ENCODE measurements around the gene MFSD6L. TPM values are rescaled to one million over a fixed set of nuclear protein-coding genes. Genes with fewer than 3 reads are reported as not detected.
"Not testable (repeated sequence)": the region's sequence is repeated elsewhere in the genome, so short reads cannot be mapped to it uniquely, and the experiment has no call there.

Gene MFSD6L
- total RNA-seq, 1 donor from 2014 or later: under 0.01 TPM

DNA sequence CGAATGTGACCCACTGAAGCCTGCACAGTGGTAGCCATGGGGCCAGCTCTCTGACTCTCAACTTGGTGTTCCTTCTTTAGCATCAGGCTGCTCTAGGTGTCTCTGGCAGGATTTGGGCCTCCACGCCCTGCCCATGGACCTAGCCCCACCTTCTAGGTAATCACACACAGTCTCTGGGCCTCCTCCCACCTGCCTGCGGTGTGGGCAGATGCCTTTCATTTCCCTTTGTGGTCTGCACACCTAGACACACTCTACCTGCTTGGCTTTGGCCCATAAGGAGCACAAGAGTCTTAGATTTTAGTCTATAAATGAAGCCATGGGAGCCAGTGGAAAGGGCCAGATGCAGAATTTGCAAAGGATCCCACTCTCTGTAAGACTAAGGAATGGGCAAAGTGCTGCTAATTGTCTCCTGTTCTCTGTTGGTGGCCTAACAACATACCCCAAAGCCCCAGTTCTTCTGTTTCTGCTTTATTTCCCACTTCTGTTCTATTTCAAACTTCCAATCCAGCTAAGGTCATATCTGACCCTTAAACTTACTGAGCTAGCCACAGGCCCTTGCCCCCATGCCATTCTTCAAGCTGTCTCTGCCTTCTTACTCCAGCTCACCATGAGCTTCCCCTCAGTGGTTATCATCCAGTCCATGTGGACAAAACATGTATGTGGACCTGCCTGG, 7.2 kb upstream of the MFSD6L start:
- H3K9ac ChIP-seq (ENCODE audit: low read depth in 1 of 3, low read length in 3 of 3): no peak overlapping the region

DNA sequence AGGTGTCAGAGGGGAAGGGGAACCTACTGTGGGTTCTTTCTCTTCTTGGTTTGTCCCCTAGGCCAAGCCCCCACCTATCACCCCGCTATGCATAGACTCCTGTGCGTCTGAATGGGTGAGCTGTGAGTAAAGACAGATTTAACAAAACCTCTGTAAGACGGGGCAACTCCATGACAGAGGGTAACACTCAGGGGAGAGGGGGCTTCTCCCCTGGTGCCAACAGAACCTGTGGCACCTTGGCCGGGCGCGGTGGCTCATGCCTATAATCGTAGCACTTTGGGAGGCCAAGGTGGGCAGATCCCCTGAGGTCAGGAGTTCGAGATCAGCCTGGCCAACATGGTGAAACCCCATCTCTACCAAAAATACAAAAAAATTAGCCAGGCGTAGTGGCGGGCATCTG, 6.2 kb upstream of the MFSD6L start:
- H3K9me3 ChIP-seq (ENCODE audit: control insufficient read depth in 3 of 3, low read length in 3 of 3); H3K27me3 ChIP-seq (ENCODE audit: control insufficient read depth in 3 of 3, insufficient read depth in 3 of 3, low read length in 3 of 3); H3K4me3 ChIP-seq (ENCODE audit: low read length in 3 of 3); H3K27ac ChIP-seq (ENCODE audit: low read depth, low read length); H3K36me3 ChIP-seq (ENCODE audit: control insufficient read depth in 3 of 3, insufficient read depth in 3 of 3, low read length in 3 of 3); H3K9ac ChIP-seq (ENCODE audit: low read depth in 1 of 3, low read length in 3 of 3); H3K4me1 ChIP-seq (ENCODE audit: control insufficient read depth in 3 of 3, insufficient read depth in 3 of 3, low read length in 3 of 3): not testable (repeated sequence)

More for the DNA sequence above, 7.2 kb upstream of the MFSD6L start:
- Histone ChIP-seq H3K4me3 (ENCODE audit: low read length in 3 of 3) (no peak overlapping the region), H3K4me1 (ENCODE audit: control insufficient read depth in 3 of 3, insufficient read depth in 3 of 3, low read length in 3 of 3) (peaks cover 0 to 2% (median 0%) of the 10 kb centered on the region in 3 donors), H3K36me3 (ENCODE audit: control insufficient read depth in 3 of 3, insufficient read depth in 3 of 3, low read length in 3 of 3) (no peaks in the 10 kb centered on the region), H3K27me3 (ENCODE audit: control insufficient read depth in 3 of 3, insufficient read depth in 3 of 3, low read length in 3 of 3) (peaks cover 1 to 4% (median 2%) of the 10 kb centered on the region in 3 donors), H3K9me3 (ENCODE audit: control insufficient read depth in 3 of 3, low read length in 3 of 3) (peaks cover 0 to 3% (median 0%) of the 10 kb centered on the region in 3 donors), H3K27ac (ENCODE audit: low read depth, low read length) (peak overlapping the region; percentile 6)

DNA sequence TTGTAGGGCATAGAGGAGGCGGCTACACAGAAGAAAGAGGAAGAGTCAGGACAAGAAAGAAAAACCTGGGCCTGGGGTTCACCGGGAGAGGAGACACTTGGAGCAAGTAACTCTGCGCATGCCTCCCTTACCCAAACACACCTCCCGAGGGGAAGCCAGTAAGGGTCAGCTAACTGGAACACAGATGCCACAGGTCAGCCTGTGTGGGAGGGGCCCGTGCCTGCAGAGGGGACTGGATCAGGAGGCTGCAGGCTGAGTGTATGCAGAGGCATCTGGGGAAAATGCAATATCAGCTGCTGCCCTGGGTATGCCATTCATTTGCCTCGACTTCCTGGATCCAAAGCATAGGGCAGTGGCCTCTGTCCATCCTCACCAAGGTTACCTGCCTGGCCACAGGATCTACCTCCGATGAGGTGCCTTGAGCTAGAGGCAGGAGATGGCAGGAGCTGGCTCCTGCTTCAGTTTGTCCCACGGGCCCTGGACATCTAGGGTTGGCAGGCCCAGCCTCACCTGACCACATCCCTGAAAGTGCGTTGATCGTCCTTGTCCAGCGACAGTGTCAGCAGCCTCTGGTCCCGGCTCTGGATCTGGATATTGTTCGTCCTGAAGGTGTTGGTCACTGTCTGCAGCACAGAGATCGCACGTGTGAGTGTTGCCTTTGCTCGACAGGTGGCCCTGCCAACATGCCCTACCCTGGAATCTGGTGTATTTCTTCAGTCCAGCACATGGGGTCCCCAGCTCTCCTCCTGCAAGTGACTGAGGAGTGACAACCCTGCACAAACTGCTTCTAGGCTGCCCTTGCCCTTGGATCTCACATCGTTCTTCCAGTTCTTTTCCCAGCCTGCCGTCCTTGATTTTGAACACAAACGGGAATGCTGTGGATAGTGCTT, 4.6 kb upstream of the MFSD6L start:
- Histone ChIP-seq H3K27ac (ENCODE audit: low read depth, low read length) (no peak overlapping the region), H3K4me1 (ENCODE audit: control insufficient read depth in 3 of 3, insufficient read depth in 3 of 3, low read length in 3 of 3) (peaks cover 0 to 2% (median 2%) of the 10 kb centered on the region in 3 donors), H3K4me3 (ENCODE audit: low read length in 3 of 3) (no peak overlapping the region), H3K9me3 (ENCODE audit: control insufficient read depth in 3 of 3, low read length in 3 of 3) (peaks cover 0 to 3% (median 0%) of the 10 kb centered on the region in 3 donors), H3K36me3 (ENCODE audit: control insufficient read depth in 3 of 3, insufficient read depth in 3 of 3, low read length in 3 of 3) (no peaks in the 10 kb centered on the region), H3K27me3 (ENCODE audit: control insufficient read depth in 3 of 3, insufficient read depth in 3 of 3, low read length in 3 of 3) (peaks cover 4 to 14% (median 12%) of the 10 kb centered on the region in 3 donors), H3K9ac (ENCODE audit: low read depth in 1 of 3, low read length in 3 of 3) (no peak overlapping the region)

DNA sequence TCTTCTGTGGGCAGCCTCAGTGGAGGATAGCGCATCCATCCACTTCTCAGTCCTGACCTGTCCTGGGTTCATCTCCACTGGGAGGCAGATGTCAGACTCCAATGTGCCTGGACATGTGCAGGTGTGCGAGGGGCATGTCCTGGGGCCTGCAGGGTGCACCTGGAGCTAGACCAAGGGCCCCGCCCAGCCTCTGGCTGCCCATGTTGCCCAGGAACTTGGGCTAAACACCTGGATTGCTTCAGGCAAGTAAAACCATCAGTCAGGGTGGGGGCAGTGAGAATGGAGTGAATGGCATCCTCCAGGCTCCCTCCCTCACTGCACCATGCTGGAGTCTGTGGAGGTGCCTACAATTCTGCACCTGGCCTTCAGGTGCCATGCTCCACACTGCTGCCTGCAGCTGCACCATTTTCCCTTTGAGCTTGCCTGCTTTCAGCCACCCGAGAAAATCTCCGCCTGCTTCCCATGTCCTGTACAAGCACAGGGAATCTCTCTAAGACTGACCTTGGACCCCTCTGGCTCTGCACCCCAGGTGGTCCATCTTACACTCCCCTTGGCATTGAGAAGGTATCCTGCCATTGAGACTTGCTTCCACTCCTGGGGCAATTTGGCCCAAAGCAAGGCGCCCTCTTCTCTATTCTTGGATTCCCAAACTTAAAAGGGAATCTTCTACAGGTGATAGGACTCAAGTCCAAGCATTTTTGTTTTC, 2.1 kb upstream of the MFSD6L start:
- Histone ChIP-seq H3K27me3 (ENCODE audit: control insufficient read depth in 3 of 3, insufficient read depth in 3 of 3, low read length in 3 of 3) (peaks cover 4 to 28% (median 27%) of the 10 kb centered on the region in 3 donors), H3K4me1 (ENCODE audit: control insufficient read depth in 3 of 3, insufficient read depth in 3 of 3, low read length in 3 of 3) (peaks cover 0 to 2% (median 2%) of the 10 kb centered on the region in 3 donors), H3K36me3 (ENCODE audit: control insufficient read depth in 3 of 3, insufficient read depth in 3 of 3, low read length in 3 of 3) (no peaks in the 10 kb centered on the region), H3K27ac (ENCODE audit: low read depth, low read length) (no peak overlapping the region), H3K9ac (ENCODE audit: low read depth in 1 of 3, low read length in 3 of 3) (no peak overlapping the region), H3K9me3 (ENCODE audit: control insufficient read depth in 3 of 3, low read length in 3 of 3) (no peaks in the 10 kb centered on the region), H3K4me3 (ENCODE audit: low read length in 3 of 3) (no peak overlapping the region)

DNA sequence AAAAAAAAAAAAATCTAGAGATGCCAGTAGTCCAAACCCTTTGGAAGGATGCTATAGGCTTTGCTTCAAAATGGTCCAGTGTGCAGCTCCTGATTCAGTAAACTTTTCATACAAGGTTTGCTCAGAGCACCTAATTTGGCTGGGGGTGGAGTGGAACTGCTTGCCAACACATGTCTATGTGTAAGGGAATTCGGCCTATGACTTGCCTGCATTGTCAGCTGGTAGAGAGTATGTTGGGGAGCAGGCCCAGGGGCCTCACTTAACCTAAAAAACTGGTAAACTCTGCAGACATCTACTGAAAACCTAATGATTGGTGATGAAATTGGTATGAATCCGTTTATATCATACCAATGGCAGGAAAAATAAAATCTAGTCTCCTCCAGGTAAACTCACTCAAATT, 1.5 kb upstream of the MFSD6L start:
- H3K9me3 ChIP-seq (ENCODE audit: control insufficient read depth in 3 of 3, low read length in 3 of 3): no peaks in the 10 kb centered on the region
- H3K9ac ChIP-seq (ENCODE audit: low read depth in 1 of 3, low read length in 3 of 3): no peak overlapping the region
- peaks cover 4 to 28% (median 27%) of the 10 kb centered on the region in 3 donors for H3K27me3 ChIP-seq (ENCODE audit: control insufficient read depth in 3 of 3, insufficient read depth in 3 of 3, low read length in 3 of 3)
- no peak overlapping the region for H3K4me3 ChIP-seq (ENCODE audit: low read length in 3 of 3)
- H3K36me3 ChIP-seq (ENCODE audit: control insufficient read depth in 3 of 3, insufficient read depth in 3 of 3, low read length in 3 of 3): no peaks in the 10 kb centered on the region
- no peak overlapping the region for H3K27ac ChIP-seq (ENCODE audit: low read depth, low read length)
- H3K4me1 ChIP-seq (ENCODE audit: control insufficient read depth in 3 of 3, insufficient read depth in 3 of 3, low read length in 3 of 3): peaks cover 0 to 2% (median 0%) of the 10 kb centered on the region in 3 donors

DNA sequence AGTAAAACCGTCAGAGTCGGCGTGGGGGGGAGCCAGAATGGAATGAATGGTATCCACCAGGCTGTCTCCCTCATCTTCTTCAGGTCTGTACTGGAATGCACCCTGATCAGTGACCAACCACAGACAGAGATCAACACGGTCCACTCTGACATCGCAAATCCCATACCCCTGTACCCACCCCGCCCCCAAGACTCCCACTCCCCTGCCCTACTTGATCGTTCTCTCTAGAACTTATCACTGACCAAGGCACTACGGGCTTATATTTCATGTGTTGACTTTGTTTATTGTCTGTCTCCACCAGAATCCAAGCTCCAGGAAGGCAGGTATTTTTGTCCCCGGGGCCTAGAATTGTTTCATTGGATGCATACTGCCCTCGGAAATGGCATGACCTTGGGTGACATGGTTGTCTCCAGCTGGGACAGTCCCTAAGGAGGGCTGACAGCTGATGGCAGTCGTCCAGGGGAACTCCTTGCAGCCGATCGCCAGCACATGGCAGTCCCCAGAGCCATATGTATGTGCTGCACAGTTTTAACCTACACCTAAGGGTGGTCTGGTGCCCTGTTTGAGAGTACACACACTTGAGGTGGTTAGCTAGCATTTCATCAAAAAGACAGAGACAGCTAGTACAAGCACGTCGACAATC, 526 bp upstream of the MFSD6L start:
- H3K27ac ChIP-seq (ENCODE audit: low read depth, low read length): no peak overlapping the region
- H3K4me3 ChIP-seq (ENCODE audit: low read length in 3 of 3): no peak overlapping the region
- peaks cover 4 to 28% (median 28%) of the 10 kb centered on the region in 3 donors for H3K27me3 ChIP-seq (ENCODE audit: control insufficient read depth in 3 of 3, insufficient read depth in 3 of 3, low read length in 3 of 3)
- no peak overlapping the region for H3K9ac ChIP-seq (ENCODE audit: low read depth in 1 of 3, low read length in 3 of 3)
- H3K36me3 ChIP-seq (ENCODE audit: control insufficient read depth in 3 of 3, insufficient read depth in 3 of 3, low read length in 3 of 3): no peaks in the 10 kb centered on the region
- no peaks in the 10 kb centered on the region for H3K9me3 ChIP-seq (ENCODE audit: control insufficient read depth in 3 of 3, low read length in 3 of 3)
- peaks cover 0 to 2% (median 0%) of the 10 kb centered on the region in 3 donors for H3K4me1 ChIP-seq (ENCODE audit: control insufficient read depth in 3 of 3, insufficient read depth in 3 of 3, low read length in 3 of 3)

DNA sequence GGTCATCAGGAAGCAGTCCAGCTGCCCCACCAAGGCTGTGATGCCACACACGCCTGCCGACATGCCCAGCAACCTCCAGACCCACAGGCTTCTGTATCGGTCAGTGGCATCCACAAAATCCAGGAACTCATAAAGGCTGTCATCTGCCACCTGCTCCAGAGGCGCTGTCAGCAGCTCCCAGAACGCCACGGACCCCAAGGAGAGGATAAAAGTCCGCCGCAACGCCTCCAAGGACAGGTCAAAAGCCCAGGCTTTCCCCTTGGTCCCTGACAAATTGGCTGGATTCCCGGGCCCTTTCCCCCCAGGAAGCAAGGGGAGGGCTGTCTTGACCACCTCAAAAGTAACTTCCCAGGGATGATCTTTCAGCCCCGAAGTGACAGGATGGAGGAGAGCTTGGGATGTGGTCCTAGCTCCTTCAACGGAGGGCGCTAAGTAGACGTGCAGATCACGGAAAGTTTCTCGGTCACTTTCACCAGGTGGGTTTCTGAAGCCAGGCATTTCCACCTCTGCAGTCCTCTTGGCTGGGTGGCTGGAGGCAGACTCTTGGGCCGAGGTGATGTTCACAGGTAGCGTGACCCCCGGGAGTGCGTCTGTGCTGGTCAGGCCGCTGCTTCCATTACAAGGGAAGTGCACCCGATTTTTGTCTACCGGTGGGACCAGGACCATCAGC, 854 bp downstream of the MFSD6L start:
- H3K4me3 ChIP-seq (ENCODE audit: low read length in 3 of 3): no peak overlapping the region
- H3K27me3 ChIP-seq (ENCODE audit: control insufficient read depth in 3 of 3, insufficient read depth in 3 of 3, low read length in 3 of 3): peaks cover 4 to 28% (median 28%) of the 10 kb centered on the region in 3 donors
- no peaks in the 10 kb centered on the region for H3K9me3 ChIP-seq (ENCODE audit: control insufficient read depth in 3 of 3, low read length in 3 of 3)
- H3K4me1 ChIP-seq (ENCODE audit: control insufficient read depth in 3 of 3, insufficient read depth in 3 of 3, low read length in 3 of 3): peaks cover 0 to 2% (median 0%) of the 10 kb centered on the region in 3 donors
- no peak overlapping the region for H3K27ac ChIP-seq (ENCODE audit: low read depth, low read length)
- no peaks in the 10 kb centered on the region for H3K36me3 ChIP-seq (ENCODE audit: control insufficient read depth in 3 of 3, insufficient read depth in 3 of 3, low read length in 3 of 3)
- H3K9ac ChIP-seq (ENCODE audit: low read depth in 1 of 3, low read length in 3 of 3): no peak overlapping the region

DNA sequence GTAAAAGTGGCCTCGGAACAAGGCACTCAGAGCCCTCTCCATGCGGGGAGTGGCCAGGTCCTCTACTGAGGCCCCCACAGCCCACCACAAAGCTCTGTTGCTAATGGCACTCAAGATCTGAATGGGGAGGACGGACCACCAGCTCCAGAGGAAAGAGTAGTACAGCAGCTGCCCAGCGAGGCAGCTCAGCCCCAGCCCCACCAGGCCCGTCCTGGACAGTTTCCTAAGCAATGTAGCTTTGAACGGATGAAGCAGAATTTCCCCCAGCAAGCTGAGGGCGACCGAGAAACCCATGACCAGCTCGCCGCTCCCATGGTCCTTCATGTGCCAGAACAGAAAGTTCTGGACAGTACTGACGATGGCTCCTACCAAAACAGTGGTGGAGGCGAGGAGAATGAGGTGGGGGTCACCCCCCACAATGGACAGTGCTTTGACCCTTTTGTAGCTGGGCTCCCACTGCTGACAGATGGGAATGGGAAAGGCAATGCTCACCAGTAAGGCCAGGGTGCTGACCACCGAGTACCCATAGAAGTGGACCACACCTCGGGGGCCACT, 1.5 kb downstream of the MFSD6L start:
- peaks cover 0 to 2% (median 0%) of the 10 kb centered on the region in 3 donors for H3K4me1 ChIP-seq (ENCODE audit: control insufficient read depth in 3 of 3, insufficient read depth in 3 of 3, low read length in 3 of 3)
- H3K27me3 ChIP-seq (ENCODE audit: control insufficient read depth in 3 of 3, insufficient read depth in 3 of 3, low read length in 3 of 3): peaks cover 4 to 28% (median 28%) of the 10 kb centered on the region in 3 donors
- H3K4me3 ChIP-seq (ENCODE audit: low read length in 3 of 3): no peak overlapping the region
- H3K9me3 ChIP-seq (ENCODE audit: control insufficient read depth in 3 of 3, low read length in 3 of 3): no peaks in the 10 kb centered on the region
- no peaks in the 10 kb centered on the region for H3K36me3 ChIP-seq (ENCODE audit: control insufficient read depth in 3 of 3, insufficient read depth in 3 of 3, low read length in 3 of 3)
- no peak overlapping the region for H3K9ac ChIP-seq (ENCODE audit: low read depth in 1 of 3, low read length in 3 of 3)
- H3K27ac ChIP-seq (ENCODE audit: low read depth, low read length): no peak overlapping the region

DNA sequence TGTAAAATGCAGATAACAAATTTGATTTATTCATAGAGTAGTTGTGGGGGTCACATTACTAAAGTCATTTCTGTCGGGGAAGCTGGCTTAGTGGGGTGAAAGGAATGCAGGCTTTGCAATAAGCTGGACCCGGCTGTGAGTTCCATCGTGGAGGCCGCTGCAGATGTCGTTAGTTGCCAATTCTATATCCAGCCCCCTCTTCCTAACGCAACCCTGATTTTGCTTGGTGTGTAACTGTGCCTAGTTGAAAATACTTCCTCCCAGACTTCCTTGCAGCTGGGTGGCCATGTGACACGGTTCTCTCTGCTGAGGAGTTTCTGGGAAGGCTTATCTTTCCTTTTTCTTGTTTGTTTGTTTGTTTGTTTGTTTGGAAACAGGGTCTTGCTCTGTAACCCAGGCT, 4.5 kb downstream of the MFSD6L start:
- no peaks in the 10 kb centered on the region for H3K4me1 ChIP-seq (ENCODE audit: control insufficient read depth in 3 of 3, insufficient read depth in 3 of 3, low read length in 3 of 3)
- no peak overlapping the region for H3K27ac ChIP-seq (ENCODE audit: low read depth, low read length)
- H3K36me3 ChIP-seq (ENCODE audit: control insufficient read depth in 3 of 3, insufficient read depth in 3 of 3, low read length in 3 of 3): no peaks in the 10 kb centered on the region
- no peak overlapping the region for H3K4me3 ChIP-seq (ENCODE audit: low read length in 3 of 3)
- H3K9me3 ChIP-seq (ENCODE audit: control insufficient read depth in 3 of 3, low read length in 3 of 3): peaks cover 0 to 2% (median 0%) of the 10 kb centered on the region in 3 donors
- H3K27me3 ChIP-seq (ENCODE audit: control insufficient read depth in 3 of 3, insufficient read depth in 3 of 3, low read length in 3 of 3): peaks cover 0 to 25% (median 23%) of the 10 kb centered on the region in 3 donors
- H3K9ac ChIP-seq (ENCODE audit: low read depth in 1 of 3, low read length in 3 of 3): no peak overlapping the region

Data from skeletal muscle tissue (tissue), 4 donors.